GM19025 (cell line): ENCODE results near the gene GARRE1.
"Not testable (repeated sequence)": the region's sequence is repeated elsewhere in the genome, so short reads cannot be mapped to it uniquely, and the experiment has no call there.

Experiments used
- ATAC-seq: cut with Tn5 transposase; IDR thresholded peaks from one replicate; pipeline ENCODE4 v1.9.1; 2021; ENCODE audit warnings: mild to moderate bottlenecking, low read depth, moderate library complexity; ENCODE audit not compliant: unreplicated experiment

GARRE1 gene

DNA sequence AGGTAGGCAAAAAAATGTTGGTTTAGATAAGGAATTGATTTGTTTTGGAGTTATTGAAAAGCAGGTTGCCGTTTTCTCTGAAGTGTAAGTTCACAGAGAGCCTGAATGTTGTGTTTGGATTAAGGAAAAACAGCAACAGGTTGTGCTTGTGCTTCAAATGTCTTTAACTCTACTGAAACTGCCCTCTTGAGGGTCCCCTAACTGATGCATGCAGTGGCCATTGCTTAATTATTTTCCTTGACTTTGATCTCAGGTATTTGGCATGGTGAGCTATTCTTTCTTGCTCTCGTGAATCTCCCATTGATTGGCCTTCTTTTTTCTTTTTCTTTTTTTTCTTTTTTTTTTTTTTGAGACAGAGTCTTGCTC lies 3.2 kb downstream of the GARRE1 start:
- no peak for ATAC-seq

DNA sequence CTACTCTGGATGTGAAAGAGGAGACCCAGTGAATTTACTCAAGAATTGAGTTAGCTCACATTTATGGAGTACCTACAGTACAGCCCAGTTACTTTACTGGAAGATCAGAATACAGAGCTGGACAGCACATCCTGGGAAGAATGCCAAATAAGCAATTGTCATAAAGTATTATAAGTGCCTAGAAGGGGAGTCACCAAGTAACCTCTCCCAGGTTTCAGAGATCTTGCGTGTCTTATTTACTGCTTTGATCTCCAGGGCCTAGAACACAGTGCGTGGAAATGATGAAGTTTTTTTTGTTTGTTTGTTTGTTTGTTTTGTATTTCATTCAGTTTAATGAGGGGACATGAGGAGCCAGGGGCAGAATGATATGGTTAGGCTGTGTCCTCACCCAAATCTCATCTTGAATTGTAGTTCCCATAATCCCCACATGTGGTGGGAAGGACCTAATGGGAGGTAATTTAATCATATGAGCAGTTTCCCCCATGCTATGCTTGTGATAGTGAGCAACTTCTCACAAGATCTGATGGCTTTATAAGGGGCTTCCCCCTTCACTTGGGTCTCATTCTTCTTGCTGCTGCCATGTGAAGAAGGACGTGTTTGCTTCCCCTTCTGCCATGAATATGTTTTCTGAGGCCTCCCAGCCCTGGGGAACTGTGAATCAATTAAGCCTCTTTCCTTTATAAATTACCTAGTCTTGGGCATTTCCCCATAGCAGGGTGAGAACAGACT lies 5.2 kb downstream of the GARRE1 start:
- ATAC-seq = no peak

DNA sequence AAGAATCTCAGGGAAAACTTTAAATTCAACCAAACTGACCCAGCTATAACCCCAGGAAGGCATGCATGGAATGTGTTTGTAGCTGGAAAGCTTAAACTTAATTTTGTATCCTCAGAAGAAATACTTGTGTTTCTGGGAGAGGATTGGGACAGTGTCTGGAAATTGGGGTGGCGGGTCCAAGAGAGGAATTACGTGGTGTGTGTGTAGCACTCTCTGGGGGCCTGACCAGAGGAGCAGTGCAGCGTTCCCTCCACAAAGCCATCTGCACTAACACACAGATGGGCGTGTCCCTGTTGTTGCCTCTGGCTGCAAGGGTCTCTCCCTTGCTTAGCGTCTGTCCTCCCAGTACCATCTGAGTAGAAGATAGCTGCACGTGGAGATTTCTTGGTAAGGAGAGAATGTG lies 6.4 kb downstream of the GARRE1 start:
- no peak for ATAC-seq

DNA sequence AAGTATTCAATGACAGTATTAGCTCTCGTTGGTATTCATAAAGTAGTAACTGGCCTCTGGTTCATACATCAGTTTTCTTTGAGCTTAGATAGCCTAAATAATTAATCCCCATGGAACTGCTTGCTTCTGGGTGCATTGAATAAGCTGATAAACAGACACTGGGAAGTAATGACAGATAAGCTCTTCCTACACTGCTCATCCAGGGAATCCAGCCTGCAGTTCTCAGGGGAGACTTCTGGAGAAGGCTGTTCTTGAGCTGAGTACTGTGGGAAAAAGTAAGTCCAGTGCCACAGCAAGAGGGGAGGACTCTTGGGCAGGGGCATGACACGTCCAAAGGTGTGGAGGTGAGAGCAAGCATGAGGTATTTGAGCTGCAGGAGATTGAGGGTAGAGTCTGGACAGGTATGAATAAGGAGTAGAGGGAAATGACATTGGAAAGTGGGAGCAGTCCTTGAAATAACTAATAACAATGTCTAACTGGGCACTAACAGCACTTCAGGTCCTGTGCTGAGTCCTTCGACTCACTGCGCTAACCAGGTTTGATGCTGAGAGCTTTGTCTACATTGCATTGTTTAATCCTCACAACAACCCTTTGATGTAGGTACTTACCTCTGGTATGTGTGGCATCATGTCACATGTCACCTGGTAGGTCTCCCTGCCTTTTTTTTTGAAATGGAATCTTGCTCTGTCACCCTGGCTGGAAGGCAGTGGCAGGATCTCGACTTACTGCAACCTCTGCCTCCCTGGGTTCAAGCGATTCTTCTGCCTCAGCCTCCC lies 7.2 kb downstream of the GARRE1 start:
- ATAC-seq = no peak

DNA sequence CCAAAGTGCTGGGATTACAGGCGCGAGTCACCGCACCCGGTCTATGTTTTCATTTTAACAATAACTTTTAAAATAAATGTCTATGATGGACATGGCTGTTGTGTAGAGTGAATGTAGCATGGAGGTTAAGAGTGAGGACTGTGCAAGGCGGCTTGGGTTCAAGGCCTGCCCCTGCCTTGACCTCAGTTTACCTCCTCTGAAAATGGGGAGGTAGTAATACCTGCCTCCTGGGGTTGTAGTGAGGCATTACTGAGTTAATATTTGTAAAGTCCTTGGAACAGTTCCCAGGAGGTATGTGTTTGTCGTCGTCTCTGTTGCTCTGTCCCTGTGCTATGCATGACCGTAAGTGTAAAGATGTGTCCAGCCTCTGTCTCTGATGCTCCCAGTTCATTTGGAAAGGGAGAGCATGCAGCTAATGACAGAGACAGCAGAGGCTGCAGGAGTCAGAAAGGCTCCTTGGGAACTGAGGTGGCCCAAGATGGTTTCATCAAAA lies 9.4 kb downstream of the GARRE1 start:
- no peak for ATAC-seq

DNA sequence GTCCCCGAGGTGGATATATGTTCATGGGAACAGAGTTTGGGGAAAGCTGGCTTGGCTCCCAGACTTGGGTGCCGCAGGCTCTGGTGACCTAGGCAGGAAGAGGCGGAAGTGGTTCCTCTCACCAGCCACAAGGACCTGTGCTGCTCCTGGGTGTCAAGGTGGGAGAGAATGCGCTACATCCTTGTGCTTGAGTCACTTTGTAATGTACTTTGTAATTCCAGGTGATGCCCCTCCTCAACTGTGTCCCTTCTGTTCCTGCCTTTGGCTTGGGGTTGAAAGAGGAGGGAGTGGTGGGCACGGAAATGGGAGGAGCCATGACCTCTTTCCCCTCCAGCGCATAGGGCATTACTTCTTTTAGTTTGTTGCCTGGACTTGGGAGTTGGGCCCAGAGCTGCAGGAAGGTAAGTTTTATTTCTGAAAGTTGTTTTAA lies 10.9 kb downstream of the GARRE1 start:
- ATAC-seq = no peak

DNA sequence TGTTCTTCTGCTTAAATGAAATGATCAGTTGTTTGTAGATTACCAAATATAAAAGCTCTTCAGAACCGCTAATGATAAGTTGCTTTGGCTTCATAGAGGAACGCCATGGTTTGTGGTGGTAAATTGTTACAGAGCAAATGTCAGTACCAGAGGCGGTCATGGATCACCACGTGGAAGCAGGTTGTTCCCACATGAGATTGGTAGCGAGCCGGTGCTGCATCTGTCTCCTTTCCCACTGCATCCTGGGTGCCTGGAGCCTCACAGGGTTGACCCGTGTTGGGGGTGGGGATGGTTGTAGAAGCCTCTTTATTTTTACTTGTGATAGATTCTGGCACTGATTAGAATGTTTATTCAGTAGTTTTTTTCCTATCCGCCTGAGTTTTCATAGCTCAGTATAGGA lies 14.7 kb downstream of the GARRE1 start:
- ATAC-seq = no peak

DNA sequence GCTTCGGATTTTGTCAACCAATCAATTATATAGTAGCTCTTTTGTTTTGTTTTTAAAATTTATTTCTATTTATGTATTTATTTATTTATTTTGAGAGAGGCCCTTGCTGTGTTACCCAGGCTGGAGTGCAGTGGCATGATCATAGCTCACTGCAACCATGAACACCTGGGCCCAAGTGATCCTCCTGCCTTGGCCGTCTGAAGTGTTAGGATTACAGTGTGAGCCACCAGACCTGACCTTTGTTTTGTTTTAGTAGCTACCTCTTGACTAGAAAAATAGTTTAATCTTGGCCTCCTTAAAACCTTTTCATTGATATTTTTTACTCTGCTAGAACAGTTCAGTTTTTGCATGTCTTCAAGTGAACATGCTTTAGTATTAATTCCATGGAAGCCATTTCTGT lies 15.1 kb downstream of the GARRE1 start:
- no peak for ATAC-seq

DNA sequence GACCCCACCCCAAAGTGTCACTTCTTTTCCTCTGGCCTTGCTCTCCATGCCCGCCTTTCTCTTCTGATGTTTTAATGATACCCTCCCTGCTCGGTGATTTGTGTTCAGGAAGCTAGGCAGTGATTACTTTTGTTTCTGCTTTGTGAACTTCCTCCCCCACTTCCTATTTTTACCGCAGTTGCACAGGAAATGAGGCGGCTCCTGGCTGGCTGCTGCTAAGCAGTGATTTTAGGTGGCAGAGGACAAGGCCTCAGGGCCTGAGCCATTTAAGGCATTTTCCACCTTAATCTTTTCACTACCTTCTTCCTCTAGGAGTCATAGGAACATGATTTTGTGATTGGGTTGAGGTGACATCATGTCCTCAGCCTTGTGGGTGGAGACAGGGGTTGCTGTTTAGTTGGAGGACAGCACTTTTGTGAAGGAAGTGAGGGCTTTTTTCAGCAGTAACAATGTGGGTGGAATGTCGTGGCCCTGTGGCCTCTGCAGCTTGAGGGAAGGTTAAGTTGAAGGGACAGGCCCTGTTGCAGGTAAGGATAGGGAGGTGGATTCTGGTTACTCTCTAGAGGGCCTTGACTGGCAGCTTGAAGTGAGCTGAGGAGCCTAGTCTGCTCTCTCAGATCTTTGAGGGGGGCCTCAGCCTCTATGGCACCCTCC lies 15.7 kb downstream of the GARRE1 start:
- no peak for ATAC-seq

DNA sequence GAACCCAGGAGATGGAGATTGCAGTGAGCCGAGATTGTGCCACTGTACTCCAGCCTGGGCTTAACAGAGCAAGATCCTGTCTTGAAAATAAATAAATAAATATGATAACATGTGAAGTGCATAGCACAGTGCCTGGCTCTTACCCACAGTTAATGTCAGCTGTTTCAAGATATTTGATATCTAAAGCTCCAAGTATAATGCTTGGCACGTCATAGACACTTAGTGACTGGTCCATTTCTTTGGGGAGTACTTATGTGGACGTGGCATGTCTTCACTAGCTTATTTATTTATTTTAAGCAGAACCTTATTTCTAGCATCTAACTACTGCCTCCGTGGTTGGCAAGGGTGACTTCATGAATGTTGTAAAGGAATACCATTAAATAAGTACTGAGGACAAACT lies 18.8 kb downstream of the GARRE1 start:
- ATAC-seq = no peak

DNA sequence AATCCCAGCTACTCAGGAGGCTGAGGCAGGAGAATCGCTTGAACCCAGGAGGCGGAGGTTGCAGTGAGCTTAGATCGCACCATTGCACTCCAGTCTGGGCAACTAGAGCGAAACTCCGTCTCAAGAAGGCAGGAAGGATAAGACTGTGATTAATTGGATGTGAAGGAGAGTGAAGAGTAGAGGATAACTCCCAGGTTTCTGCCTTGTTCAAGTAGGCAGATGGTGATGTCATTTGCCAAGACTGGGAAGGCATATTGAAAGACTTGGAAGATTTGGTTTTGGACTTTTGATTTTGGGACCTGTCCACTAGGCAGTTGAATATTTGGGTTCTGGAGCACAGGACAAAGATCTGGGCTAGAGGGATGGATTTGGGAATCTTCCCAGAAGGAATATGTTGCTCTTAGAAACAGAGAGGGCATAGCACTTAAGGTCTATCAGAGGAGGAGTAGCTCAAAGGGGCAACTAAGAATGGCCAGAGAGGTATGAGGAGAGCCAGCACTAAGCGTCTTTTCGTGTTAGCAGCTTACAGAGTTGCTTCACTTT lies 20.0 kb downstream of the GARRE1 start:
- ATAC-seq = no peak

DNA sequence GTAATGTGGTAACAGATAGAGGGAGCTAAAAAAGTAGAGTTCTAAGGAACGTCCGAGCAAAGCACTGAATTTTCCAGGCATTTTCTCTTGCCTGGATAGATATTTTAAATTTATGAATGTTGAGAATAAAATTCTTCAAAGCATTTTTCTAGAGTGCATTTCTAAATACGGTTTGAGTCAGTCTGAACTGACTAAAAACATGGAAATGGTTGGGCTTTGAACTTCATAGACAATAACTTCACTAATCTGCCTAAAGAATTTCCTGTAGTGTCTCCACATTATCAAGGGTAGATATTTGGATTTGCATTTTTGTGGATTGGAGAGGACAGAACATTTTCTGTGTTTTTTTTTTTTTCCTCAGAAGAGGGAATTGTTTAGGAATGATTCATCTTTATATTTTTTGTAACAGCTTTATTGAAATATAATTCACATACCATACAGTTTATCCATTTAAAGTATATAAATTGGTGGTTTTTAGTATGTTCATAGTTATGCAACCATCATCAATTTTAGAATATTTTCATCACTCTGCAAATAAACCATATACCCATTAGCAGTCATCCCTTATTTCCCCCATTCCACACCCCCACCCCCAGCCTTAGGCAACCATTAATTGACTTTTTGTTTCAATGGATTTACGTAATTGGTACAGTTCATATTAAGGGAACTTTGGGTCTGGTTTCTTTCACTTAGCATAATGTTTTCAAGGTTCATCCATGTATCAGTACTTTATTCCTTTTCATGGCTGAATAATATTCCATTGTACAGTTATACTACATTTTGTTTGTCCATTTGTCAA lies 20.7 kb downstream of the GARRE1 start:
- ATAC-seq = no peak

DNA sequence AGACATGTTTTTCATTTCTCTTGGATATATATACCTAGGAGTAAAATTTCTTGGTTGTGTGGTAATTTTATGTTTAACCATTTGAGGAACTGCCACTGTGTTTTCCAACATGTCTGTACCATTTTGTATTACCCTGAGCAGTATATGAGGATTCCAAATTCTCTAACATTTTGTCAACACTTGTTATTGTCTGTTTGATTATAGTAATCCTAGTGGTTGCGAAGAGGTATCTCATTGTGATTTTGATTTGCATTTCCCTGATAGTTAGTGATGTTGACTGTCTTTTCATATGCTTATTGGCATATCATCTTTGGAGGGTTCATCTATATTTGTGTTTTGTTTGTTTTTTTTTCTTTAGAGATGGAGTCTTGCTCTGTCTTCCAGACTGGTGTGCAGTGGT lies 21.4 kb downstream of the GARRE1 start:
- no peak for ATAC-seq

DNA sequence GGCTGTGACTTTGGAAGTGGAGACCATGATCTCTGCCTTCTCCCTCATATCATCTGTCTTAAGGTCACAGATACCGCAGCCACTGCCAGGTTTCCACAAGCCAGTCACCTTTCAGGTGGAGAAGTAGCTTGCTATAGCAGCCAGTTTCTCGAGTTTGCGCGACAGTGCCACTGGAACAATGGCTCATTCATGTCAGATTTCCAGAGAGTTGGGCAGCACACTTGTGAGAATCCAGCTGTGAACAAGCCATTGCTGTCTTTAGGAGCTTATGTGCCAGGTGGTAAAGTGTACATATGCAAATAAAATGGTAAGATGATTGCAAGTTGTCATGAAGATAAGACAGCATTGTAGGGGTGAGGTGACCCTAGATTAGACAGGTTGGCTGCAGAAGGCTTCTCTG lies 22.3 kb downstream of the GARRE1 start:
- ATAC-seq = no peak

DNA sequence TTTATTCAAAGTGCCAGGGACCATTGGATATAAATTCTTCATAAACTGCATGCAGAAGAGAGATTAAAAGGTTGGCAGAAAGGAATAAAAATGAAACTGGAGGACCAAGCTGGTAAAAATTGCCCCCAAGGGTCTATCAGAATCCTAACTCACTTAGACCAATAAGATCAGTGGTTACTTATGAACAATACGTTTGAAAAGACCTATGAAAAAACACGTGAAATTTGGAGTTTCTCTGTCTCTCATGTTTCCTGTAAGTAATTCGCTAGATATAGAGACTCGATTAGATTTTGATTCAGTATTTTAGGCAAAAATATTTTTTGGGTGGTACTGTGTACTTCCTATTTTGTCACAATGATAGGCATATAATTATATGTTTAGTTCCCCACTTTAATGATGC lies 22.9 kb downstream of the GARRE1 start:
- ATAC-seq = no peak

DNA sequence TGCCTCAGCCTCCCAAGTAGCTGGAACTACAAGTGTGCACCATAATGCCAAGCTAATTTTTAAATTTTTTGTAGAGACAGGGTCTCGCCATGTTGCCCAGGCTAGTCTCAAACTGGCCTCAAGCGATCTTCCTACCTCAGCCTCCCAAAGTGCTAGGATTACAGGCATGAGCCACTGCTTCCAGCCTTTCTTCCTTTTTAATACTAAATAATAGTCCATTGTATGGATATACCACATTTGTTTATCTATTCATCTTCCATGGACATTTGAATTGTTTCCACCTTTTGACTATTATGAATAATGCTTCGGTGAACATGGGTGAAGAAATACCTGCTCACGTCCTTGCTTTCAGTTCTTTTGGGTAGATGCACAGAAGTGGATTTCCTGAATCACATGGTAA lies 24.4 kb downstream of the GARRE1 start:
- ATAC-seq = no peak

DNA sequence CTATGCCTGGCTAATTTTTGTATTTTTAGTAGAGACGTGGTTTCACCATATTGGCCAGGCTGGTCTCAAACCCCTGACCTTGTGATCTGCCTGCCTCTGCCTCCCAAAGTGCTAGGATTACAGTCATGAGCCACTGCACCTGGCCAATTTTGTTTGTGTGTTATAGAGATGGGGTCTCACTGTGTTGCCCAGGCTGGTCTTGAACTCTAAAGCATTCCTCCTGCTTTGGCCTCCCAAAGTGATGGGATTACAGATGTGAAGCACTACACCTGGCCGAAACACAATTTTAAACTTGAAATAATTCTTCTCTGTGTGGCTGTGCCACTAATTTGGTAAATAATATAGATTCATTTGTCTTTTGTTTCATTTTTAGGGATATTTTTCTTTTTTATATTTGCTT lies 27.1 kb downstream of the GARRE1 start:
- not testable (repeated sequence) for ATAC-seq

DNA sequence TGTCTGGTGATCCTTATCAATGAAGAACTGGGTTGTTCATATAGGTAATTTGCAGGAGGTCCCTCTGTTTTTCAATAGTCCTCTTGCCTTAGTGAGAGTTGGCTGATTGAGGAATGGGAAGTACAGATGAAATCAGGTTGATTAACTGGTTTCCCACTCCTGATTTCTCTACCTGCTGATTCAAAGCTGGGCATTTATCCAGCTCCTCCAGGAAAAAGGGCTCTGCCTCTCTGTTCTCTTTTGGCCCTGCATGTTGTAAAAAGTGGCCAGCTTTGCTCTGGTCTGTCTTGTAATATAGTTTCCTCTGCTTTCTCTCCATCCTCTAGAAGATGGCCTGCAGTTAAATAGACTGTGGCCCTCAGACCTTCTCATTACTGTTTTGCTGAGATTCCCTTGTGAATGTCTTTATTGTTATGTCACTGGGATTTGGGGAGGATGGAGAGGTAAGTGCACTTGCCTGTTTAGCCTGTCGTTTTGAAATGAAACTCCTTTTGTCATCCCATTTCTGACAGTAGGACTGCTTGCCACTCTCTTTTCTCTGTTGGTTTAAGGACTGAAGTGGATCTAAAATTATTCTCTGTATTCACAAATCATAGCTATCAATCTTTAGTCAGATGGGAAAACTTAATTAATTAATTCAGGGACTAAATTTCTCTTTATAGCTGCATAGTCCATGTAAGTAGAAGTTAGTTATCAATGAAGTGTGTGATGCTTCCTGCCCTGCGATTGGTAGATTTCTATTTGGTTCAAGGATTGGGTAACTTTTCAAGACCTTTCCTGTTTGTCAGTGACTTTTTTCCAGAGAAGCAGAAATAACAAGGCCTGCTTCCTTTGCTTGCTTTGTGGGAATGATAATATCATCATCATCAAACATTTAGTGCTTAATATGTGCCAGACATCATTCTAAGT lies 28.5 kb downstream of the GARRE1 start:
- no peak for ATAC-seq

DNA sequence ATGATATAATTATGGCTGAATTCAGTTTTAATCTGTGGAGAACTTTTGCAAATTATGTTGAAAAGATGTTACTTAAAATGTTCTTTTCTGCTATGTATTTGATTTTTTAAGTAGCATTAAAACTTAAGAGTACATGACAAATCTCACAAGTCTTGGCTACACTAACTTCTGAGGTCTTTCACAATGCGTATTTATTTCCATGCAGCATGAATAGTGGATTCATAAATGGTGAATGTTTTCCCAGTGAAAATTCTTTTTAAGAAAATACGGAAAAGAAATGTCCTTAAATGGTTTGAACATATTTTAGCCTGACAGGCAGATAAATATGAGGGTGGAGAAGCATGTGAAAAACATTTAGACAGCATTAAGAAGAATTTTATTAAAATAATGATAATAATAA lies 30.2 kb downstream of the GARRE1 start:
- ATAC-seq = no peak
